Measurements from ENCODE around the gene LYRM2. TPM values are rescaled to one million over a fixed set of nuclear protein-coding genes. Genes with fewer than 3 reads are reported as not detected.

LYRM2 gene
- total RNA-seq, 4 donors from 2014 or later = 8.1 to 19.5 (median 14.4) TPM

DNA sequence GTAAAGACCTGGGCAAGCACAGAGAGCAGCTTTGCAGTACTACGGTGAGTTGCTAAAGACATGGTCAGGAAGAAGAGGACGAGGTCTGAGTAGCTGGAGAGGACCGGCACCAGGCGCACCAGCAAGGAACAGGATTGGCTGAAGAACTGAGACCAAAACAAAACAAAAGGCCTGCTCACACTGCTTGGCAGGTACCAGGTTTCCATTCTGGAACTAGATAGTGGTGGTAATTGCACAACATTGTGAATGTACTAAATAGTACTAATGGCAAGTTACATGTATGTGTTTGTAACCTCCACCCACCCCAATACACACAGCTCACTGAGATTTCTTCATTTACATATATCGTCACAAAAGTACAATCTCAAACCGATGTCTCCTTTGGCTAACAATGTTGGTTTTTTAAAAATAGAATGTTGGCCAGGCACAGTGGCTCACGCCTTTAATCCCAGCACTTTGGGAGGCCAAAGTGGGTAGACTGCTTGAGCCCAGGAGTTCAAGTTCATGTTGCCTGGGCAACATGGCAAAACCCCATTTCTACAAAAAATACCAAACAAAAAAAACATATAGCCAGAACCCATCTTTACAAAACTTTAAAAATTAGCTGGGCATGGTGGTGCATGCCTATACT is 32.5 kb upstream of the LYRM2 start:
- no peak for TF ChIP-seq POLR2AphosphoS5 (IDR thresholded peaks at IDR 0.05)
- TF ChIP-seq, protein P1, sequence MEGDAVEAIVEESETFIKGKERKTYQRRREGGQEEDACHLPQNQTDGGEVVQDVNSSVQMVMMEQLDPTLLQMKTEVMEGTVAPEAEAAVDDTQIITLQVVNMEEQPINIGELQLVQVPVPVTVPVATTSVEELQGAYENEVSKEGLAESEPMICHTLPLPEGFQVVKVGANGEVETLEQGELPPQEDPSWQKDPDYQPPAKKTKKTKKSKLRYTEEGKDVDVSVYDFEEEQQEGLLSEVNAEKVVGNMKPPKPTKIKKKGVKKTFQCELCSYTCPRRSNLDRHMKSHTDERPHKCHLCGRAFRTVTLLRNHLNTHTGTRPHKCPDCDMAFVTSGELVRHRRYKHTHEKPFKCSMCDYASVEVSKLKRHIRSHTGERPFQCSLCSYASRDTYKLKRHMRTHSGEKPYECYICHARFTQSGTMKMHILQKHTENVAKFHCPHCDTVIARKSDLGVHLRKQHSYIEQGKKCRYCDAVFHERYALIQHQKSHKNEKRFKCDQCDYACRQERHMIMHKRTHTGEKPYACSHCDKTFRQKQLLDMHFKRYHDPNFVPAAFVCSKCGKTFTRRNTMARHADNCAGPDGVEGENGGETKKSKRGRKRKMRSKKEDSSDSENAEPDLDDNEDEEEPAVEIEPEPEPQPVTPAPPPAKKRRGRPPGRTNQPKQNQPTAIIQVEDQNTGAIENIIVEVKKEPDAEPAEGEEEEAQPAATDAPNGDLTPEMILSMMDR (IDR thresholded peaks at IDR 0.05) = no peak
- no peak for TF ChIP-seq POLR2A (IDR thresholded peaks at IDR 0.05)
- no peak for TF ChIP-seq EP300 (IDR thresholded peaks at IDR 0.05)
- Histone ChIP-seq H3K4me3 (no peak overlapping the region), H3K27ac (no peak overlapping the region), H3K4me1 (no peaks in the 10 kb centered on the region), H3K36me3 (peaks cover 96% of the 10 kb centered on the region), H3K27me3 (no peaks in the 10 kb centered on the region), H3K9me3 (no peaks in the 10 kb centered on the region)
- no peak for DNase-seq (ENCODE audit: low spot score in 2 of 2)
- 93% methylated on average over 7 of the region's 7 CpGs for WGBS

DNA sequence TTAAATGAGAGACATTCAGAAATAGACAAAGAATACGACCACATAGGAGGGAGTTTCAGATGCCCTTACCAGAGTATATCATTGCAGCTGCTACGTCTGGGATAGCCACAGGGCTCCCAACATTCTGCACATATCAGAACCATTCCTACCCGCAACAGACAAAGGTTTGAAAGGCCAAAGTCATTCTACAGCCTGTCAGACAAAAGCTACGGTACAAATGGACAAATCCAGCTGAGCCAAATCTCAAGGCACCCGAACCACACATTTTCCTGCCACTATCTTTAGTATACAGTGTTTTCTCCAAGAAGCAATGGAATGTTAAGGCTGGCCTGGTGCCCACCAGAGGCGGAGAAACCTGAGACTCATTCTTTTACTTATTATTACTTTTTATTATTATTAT is 30.5 kb upstream of the LYRM2 start:
- no peak for DNase-seq (ENCODE audit: low spot score in 2 of 2)
- H3K36me3 ChIP-seq = peaks cover 94% of the 10 kb centered on the region
- WGBS = 65% methylated on average over 6 of the region's 6 CpGs
- H3K9me3 ChIP-seq = no peaks in the 10 kb centered on the region
- H3K4me1 ChIP-seq = no peaks in the 10 kb centered on the region
- TF ChIP-seq POLR2AphosphoS5 (IDR thresholded peaks at IDR 0.05) (no peak), POLR2A (IDR thresholded peaks at IDR 0.05) (no peak), EP300 (IDR thresholded peaks at IDR 0.05) (no peak)
- TF ChIP-seq, protein P1 (IDR thresholded peaks at IDR 0.05) = no peak
- H3K4me3 ChIP-seq = no peak overlapping the region
- no peaks in the 10 kb centered on the region for H3K27me3 ChIP-seq
- H3K27ac ChIP-seq = no peak overlapping the region

- TF ChIP-seq POLR2A (IDR thresholded peaks at IDR 0.05) (no peak), POLR2AphosphoS5 (IDR thresholded peaks at IDR 0.05) (no peak), EP300 (IDR thresholded peaks at IDR 0.05) (no peak)
- TF ChIP-seq, protein P1 (IDR thresholded peaks at IDR 0.05) = no peak
- no peaks in the 10 kb centered on the region for H3K4me1 ChIP-seq
- no peaks in the 10 kb centered on the region for H3K27me3 ChIP-seq
- H3K36me3 ChIP-seq = peaks cover 94% of the 10 kb centered on the region
- WGBS = 88% methylated on average over 5 of the region's 5 CpGs
- H3K4me3 ChIP-seq = no peak overlapping the region
- no peak overlapping the region for H3K27ac ChIP-seq
- no peak for DNase-seq (ENCODE audit: low spot score in 2 of 2)
- H3K9me3 ChIP-seq = no peaks in the 10 kb centered on the region
Observed at GRCh38 chr6:89667872-89668556, 29.5 kb upstream of the LYRM2 start.

GRCh38 chr6:89662659-89663223 is 24.2 kb upstream of the LYRM2 start:
- no peak for TF ChIP-seq POLR2A (IDR thresholded peaks at IDR 0.05)
- TF ChIP-seq, protein P1 (IDR thresholded peaks at IDR 0.05) = no peak
- TF ChIP-seq EP300 (IDR thresholded peaks at IDR 0.05) = no peak
- Histone ChIP-seq H3K4me3 (no peak overlapping the region), H3K9me3 (no peaks in the 10 kb centered on the region), H3K36me3 (peaks cover 88% of the 10 kb centered on the region), H3K27ac (no peak overlapping the region), H3K27me3 (no peaks in the 10 kb centered on the region), H3K4me1 (peaks cover 3% of the 10 kb centered on the region)
- DNase-seq (ENCODE audit: low spot score in 2 of 2) = no peak
- 92% methylated on average over 4 of the region's 4 CpGs for WGBS

DNA sequence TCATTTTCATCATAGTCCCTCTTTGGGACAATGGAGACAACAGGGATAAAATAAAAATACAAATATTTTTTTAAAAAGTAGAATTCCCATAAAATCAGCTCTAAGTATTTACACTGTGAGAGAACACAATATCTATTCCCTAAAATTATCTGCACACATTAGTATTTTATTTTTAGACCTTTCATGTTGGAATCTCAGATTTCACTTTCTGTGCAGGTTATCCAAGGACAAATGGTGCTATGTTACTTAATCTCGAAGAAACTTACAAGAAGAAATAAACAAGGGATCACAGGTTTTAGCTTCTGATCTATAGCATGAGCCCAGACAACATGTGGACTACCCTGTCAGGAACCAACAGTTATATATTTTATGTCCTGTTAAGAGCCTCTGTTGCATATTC is 23.0 kb upstream of the LYRM2 start:
- Histone ChIP-seq H3K4me3 (no peak overlapping the region), H3K27me3 (no peaks in the 10 kb centered on the region), H3K36me3 (peaks cover 89% of the 10 kb centered on the region), H3K9me3 (no peaks in the 10 kb centered on the region), H3K4me1 (peaks cover 11% of the 10 kb centered on the region), H3K27ac (no peak overlapping the region)
- 94% methylated on average over 1 of the region's 1 CpG for WGBS
- TF ChIP-seq, protein P1 (IDR thresholded peaks at IDR 0.05) = no peak
- TF ChIP-seq POLR2AphosphoS5 (IDR thresholded peaks at IDR 0.05) = no peak
- no peak for TF ChIP-seq EP300 (IDR thresholded peaks at IDR 0.05)
- TF ChIP-seq POLR2A (IDR thresholded peaks at IDR 0.05) = no peak
- no peak for DNase-seq (ENCODE audit: low spot score in 2 of 2)

All from suprapubic skin (tissue), 4 donors.